GM15510 (cell line): ENCODE data around the gene GABRP.

Experiments
- POLR2A ChIP-seq: IDR thresholded peaks from 3 replicates; pipeline ENCODE4 v1.6.1; 2011; ENCODE audit warnings: borderline replicate concordance; ENCODE audit not compliant: insufficient read length; ENCODE audit errors: extremely low read depth

The GABRP gene, protein sequence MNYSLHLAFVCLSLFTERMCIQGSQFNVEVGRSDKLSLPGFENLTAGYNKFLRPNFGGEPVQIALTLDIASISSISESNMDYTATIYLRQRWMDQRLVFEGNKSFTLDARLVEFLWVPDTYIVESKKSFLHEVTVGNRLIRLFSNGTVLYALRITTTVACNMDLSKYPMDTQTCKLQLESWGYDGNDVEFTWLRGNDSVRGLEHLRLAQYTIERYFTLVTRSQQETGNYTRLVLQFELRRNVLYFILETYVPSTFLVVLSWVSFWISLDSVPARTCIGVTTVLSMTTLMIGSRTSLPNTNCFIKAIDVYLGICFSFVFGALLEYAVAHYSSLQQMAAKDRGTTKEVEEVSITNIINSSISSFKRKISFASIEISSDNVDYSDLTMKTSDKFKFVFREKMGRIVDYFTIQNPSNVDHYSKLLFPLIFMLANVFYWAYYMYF

DNA sequence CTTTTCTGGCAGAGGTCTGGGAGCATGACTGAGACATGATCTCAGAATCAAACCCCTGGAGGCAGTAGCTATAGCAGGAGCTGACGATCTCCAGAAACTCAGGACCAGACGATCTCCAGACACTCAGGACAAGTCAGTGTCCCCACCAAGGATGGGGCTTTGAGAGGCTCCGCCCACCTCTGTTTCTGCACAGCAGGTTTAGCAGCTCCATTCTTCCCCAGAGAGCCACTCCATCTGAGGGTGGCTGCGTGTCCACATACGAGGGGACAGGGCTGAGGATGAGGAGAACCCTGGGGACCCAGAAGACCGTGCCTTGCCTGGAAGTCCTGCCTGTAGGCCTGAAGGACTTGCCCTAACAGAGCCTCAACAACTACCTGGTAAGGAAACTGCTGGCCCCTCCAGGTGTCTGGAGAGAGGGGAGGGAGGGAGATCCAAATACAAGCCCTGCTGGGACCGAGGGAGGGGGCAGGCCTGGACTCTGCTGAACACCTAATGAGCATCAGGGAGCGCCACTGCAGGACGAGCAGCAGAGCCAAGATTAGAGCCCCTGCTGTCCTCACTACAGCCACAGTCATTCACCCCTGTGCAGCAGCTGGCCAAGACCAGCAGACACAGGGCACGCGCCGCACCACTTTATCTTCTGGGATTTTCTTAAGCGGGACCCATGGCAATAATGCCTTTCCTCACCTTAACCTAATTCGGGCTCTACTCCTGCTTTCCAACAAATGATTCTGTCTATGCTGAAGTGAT is at the start of gene GABRP:
Gene GABRP, plus strand, starts transcription at position 228 of the 750 bp plus-strand sequence. CDS start 4,891 bp downstream, outside the sequence.
- TF ChIP-seq POLR2A = no peak

DNA sequence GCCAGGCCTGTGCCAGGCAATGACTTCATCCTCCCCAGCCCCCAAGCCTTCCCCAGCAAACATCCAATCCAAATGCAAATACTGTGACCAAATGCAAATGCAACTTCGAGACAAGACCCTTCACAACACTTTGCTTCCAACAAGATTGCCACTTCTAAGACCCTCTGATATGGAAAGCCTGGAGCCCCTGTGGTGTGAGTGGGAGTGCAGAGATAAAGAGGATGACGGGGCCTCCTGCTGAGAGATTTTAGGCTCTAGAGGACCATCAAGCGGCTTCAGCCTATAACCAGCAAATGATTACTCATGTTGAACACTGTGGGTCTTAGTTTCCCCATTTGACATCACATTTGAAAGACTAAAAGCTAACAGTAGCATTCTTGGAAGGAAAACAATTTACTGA is 46.6 kb upstream of the GABRP start:
- TF ChIP-seq POLR2A = no peak

DNA sequence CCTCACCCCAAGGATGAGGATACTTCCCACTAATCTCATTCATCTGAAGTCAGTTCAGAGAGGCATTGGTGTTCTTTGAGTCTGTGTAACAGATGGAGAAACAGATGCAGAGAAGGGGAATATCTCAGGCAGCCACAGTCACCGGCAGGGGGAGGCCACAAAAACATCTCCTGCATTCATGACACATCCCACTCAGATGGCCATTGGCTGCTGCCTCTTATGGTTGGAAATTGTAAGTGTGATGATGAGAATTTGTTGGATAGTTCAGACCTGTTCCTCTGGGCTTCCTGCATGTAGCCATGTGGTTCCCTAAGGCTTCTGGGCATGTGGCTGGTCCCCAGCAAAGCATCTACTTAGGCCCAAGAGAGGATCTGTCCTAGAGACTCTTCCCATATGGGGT is 45.9 kb upstream of the GABRP start:
- no peak for TF ChIP-seq POLR2A

DNA sequence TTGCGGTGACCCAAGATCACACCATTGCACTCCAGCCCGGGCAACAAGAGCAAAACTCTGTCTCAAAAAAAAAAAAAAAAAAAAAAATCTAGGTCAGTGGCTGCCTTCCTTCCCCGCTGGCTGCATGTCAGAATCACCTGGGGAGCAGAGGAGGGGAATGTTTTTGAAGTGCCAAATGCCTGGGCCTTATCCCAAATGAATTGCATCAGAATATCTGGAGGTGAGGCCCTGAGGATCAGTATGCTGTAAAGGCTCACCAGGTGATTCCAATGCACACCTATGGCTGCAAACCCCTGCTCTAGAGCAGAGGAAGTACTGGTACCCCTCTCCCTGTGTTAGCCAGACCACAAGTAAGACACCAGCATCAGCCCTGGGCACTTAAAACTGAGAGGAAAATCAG is 44.7 kb upstream of the GABRP start:
- TF ChIP-seq POLR2A = no peak

DNA sequence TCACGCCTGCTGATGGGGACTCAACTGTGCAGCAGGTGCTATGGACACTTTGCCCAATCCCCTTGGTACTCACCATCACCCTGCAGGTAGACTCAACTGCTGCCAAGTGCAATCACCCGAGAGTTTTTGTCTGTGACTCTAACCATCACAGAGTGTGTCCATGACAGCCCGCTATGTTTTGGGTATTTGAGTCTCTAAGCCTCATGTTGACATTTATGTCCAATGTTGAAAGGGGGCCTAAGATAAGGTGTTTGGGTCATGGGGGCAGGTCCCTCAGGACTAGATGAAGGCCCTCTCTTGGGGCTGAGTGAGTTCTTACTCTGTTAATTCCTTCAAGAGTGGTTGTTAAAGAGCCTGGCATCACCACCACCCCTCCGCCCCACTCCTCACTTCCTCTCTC is 44.1 kb upstream of the GABRP start:
- no peak for TF ChIP-seq POLR2A

DNA sequence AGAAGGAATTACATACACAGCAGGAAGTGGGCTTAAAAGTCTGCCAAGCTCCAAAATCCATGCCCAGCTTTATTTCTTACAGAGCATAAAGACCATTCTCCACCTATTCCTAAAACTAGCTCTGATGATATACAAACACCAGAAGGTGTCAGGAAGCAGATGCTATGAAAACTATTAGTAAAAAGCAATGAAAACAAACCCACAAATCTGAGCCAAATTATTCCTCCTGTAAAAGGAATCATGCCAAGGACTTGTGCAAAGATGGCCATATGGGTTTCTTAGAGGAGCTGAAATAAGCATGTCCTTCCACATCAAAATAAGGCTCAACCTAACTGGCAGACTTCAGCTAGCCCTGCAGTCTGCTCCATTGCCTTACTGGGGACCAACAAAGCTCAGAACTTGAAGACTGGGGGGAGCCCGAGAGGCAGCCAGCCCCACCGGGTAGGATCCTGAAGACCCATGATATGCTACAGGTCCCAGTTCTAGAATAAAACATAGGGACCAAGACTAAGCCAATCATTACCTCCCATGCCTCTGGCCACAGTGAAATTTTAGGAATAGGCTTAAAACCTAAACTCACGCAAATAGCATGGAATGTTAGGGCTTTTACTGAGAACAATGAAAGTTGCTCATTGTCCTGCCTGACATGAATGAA is 42.8 kb upstream of the GABRP start:
- no peak for TF ChIP-seq POLR2A

DNA sequence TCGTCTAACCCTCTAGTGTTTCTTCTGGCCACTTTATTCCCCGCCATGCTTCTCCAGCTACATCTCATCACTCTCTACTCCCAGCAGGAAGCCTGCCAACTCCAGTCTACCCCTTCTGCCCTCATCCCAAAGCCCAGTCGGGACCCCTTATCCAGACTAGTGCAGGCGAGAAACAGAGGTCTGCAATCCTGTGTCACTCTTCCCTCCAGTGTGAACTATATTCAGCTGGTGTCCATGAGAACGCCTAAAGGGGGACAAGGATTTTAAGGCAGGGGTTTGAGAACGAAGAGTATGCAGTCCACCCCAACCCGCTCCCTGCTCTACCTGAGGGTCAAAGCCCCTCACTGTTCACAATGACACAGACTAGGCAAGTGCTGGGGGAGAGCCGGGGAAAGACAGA is 41.7 kb upstream of the GABRP start:
- no peak for TF ChIP-seq POLR2A

DNA sequence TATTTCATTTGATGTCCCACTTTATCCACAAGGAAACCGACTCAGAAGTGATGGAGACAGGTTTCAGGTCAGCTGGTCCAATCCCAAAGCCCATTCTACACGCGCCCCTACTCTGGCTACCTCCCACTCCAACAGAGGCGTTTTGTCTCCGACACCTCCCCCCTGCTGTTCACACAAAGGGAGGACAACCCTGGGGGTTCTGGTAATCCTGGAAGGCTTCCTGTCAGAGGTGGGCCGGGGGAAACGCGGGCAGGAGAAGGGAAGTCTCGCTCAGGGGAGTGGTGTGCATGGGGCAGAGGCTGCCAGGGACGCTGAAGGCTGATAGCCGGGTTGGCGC is 39.7 kb upstream of the GABRP start:
- TF ChIP-seq POLR2A = no peak

DNA sequence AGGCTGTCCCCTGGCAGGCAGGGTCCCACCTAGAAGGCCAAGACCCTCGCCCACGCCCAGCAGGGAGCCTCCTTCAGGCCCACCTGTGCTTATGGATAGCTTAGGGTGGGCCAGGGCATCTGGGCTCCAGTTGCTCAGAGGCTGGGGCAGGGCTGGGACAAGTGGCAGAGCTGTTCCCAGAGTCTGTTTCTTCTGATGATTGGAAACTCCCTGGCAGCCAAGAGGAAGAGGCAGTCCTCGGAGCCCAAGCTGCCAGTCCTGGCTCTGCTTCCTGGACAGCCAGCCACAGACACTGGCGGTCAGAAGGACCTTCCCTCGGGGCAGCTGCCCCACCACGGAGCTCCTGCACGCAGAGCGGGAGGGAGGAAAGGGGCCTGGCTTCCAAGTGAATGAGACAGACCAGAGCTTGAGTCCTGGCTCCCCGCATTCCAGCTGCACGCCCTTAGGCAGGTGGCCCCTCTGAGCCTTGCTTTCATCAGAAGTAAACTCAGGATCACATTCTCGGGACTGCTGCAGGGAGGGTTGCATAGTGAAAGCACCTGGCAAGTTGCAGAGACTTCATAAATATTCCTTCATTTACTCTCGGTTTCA is 37.9 kb upstream of the GABRP start:
- TF ChIP-seq POLR2A = no peak

DNA sequence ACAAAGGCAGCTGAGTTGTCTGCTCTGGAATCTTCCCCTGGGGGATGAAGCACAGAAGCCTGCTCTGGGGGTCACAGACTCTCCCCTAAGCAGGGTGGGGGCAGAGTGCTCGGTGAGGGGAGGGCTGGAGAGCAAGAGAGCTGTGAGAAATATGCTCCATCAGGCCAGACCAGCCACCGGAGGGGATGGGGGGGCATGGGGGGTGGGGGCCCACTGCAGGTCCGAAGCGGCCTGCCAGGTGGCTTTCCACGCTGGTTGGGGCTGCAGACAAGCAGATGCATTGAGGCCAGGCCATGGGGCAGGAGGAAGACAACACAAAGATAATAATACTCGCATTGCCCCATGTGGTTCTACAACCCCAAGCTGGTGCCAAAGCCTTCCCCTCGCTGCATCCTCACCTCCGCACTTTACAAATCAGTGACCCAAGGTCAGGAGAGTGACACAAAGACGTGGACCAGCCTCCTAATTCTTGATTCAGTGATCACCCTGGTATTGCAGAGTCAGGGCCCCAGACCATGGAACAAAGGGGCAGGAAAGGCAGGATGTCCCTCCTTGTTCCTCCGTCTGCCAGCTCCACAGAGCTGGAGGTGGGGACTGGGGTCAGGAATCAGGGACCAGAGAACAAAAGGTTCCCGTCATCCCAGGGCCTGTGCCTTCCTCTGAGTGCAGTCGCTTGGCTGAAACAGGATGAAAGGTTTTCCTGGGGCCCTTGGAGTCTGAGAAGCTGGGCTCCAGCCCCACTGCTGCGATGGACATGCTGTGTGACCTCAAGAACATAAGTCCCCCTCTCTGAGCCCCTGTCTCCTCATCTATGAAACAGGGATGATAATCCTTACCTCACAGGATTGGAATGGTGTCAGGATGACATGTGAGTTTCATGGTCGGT is 37.2 kb upstream of the GABRP start:
- TF ChIP-seq POLR2A = no peak

DNA sequence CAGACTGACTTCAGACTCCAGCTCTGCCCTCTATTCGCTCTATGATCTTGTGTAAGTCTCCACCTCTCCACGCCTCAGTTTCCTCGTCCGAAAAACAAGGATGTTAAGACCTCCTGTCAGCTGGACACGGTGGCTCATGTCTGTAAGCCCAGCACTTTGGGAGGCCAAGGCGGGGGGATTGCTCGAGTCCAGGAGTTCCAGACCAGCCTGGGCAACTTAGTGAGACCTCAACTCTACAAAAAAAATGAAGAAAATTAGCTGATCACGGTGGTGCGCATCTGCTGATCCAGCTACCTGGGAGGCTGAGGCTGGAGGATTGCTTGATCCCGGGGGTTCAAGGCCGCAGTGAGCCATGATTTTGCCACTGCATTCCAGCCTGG is 36.6 kb upstream of the GABRP start:
- no peak for TF ChIP-seq POLR2A

DNA sequence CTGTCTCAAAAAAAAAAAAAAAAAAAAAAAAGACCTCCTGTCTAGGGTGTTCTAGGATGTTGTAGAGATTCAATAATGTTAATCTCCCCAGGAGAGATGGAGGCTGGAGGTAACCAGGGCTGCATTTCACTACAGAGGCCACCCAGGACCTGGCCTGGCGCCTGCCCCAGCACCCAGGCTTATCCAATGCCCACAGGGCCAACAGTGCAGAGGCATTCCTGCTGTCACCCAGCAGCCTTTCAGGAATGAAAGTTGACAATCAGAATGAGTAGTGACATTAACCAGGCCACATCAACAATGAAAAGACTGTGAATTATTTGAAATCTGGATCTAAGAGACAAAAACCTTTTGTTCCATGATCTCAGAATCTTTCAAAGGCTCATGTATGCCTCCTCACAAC is 36.2 kb upstream of the GABRP start:
- TF ChIP-seq POLR2A = no peak

DNA sequence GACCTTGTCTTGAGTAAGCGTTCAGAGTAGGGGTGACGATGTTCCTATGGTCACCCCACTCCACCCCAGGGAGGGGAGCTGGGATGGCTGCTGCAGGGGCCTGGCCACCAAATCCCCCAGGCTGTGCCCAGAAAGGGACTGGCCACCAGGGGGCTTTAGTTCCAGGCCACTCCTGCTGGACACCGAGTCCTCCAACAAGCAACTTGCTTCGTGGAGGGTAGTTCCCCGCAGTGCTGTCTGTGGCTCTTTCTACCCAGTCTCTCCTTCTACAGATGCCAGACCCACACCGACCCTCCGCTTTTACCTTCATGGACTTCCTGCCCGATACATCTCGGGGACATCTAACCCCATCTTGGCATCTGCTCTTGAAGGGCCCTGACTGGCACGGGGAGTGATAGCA is 35.7 kb upstream of the GABRP start:
- TF ChIP-seq POLR2A = no peak

DNA sequence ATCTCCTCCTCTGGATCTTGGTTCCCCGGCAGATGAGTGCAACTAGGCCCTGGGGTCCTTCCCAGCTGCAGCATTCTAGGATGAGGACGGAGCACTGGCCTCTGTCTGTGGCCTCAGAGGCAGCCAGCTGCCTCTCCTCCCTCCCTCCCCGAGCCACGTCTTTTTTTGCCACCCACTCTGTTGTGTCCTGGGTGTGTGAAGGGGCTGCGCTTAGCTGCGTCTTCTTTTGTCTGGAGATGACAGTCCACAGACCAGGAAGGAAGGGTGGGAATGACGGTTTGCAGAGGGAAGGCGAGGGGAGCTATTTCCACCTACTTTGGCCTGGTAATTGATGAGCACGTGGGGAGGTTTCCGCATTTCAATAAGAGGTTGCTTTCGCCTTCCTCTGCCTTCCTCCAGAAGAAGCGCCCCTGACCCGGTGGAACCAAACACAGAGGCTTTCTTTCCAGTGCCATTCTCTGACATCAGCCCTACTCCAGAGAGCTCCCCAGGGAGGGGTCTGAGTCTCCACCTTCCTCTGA is 34.5 kb upstream of the GABRP start:
- TF ChIP-seq POLR2A = no peak

DNA sequence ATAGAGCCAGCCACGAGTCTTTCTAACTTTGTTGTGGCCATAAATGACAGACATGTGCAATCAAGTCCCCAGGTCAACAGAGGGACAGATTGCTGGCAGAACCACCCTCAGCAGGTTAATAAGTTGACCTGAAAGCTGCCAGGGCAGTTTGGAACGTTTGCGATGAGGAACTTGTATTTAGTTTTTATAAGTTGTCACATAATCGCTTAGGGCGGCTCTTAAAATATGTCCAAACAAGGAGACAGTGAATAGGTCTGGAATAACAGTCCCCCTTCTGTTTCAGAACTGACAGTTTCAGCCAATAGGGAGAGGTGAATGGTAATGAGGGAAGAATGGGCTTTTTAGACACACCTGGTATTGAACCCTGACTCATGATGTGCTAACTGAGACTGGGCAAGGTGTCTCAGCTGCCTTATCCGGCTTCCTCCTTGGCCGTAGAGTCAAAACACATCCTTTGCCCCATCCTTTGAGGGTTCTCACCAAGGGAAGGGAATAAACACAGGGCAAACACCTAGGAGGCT is 33.6 kb upstream of the GABRP start:
- TF ChIP-seq POLR2A = no peak

DNA sequence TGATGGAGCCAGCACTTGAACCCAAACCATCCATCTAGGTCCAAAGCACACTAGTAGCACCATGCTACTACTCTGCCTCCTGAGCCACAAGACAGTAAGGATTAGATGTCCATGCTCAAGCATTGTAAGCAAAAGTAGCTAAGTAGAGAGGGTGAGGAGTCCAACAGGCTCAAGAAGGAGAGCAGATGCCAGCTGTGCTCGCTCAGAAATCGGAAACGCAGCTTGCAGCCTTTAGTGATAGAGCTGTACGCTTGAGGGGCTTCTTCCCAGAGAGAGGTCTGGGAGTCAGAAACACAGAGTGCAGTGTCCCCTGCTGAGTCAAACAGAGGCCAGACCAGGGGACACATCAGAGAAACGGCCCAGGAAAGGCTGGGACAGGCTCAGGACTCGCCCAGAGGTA is 32.7 kb upstream of the GABRP start:
- no peak for TF ChIP-seq POLR2A
